ENCODE measurements around the gene OLFML2B.

DNA sequence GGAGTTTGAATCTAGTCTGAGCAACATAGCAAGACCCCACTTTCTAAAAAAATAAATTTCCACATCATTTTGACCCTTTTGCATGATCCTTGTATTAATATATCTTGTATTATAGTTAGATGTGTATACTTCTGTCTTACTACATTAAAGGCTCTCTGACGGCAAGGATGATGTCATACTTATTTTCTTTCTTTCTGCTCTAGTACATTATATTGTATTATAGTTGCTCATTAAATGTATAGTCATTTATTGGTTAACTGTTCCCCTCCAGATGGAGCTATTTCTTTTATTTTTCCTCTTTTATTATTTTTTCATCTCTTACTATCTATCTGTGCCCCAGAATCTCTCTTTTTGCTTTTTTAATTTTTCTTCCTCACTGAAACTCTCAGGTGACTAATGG is 15.0 kb upstream of the OLFML2B start:
- no peak for TF ChIP-seq POLR2A (IDR thresholded peaks at IDR 0.05)
- TF ChIP-seq CTCF (IDR thresholded peaks at IDR 0.05): no peak
- no peak for TF ChIP-seq POLR2AphosphoS5 (IDR thresholded peaks at IDR 0.05)
- TF ChIP-seq EP300 (IDR thresholded peaks at IDR 0.05): no peak
